Heart left ventricle (tissue), 16 donors: ENCODE measurements around the gene MADCAM1. TPM values are rescaled to one million over a fixed set of nuclear protein-coding genes. Genes with fewer than 3 reads are reported as not detected.
A peak's percentile ranks its signal among the peaks of the same experiment; 100 is the strongest.

Source experiments
- ATAC-seq, 4 donors: fragments of 200-7000 bp; cut with Tn5 transposase; one replicate each; pipeline ENCODE4 v1.9.1; 2020 to 2022; ENCODE audit warnings: moderate library complexity in 4 of 4, mild to moderate bottlenecking in 3 of 4, moderate number of reproducible peaks in 1 of 4
- DNase-seq, 5 donors: peaks; one replicate each; pipeline ENCODE4 v3.0.0-alpha.2; 2020
- H3K27ac ChIP-seq, 12 donors: fragments of 200-600 bp; sonication (generic) in 4 of 12; one replicate each; pipeline versions ENCODE4 v1.5.0 to v1.8.0; 2016 to 2022; ENCODE audit warnings: mild to moderate bottlenecking in 2 of 12
- H3K27me3 ChIP-seq, 9 donors: fragments of 200-600 bp; sonication (generic) in 2 of 9; one replicate each; pipeline versions ENCODE4 v1.5.1 to v1.8.0; 2016 to 2022; ENCODE audit warnings: mild to moderate bottlenecking in 3 of 9
- H3K36me3 ChIP-seq, 9 donors: fragments of 200-600 bp; sonication (generic) in 2 of 9; one replicate each; pipeline versions ENCODE4 v1.5.0 to v1.8.0; 2018 to 2022; ENCODE audit warnings: mild to moderate bottlenecking in 2 of 9
- H3K4me1 ChIP-seq, 12 donors: fragments of 200-600 bp; sonication (generic) in 4 of 12; one replicate each; pipeline versions ENCODE4 v1.5.0 to v1.8.0; 2016 to 2022; ENCODE audit warnings: mild to moderate bottlenecking in 3 of 12
- H3K4me3 ChIP-seq, 12 donors: fragments of 200-600 bp; sonication (generic) in 4 of 12; one replicate each; pipeline versions ENCODE4 v1.5.0 to v1.8.0; 2017 to 2022; ENCODE audit warnings: mild to moderate bottlenecking in 9 of 12, moderate library complexity in 4 of 12
- H3K9me3 ChIP-seq, 12 donors: fragments of 200-600 bp; sonication (generic) in 4 of 12; one replicate each; pipeline versions ENCODE4 v1.5.0 to v1.8.0; 2016 to 2022; ENCODE audit warnings: mild to moderate bottlenecking in 1 of 12
- POLR2A ChIP-seq, 2 donors: fragments of 450-650 bp; IDR thresholded peaks; one replicate each; pipeline ENCODE4 v1.6.1; 2017; ENCODE audit warnings: antibody characterized with exemption in 2 of 2, mild to moderate bottlenecking in 2 of 2, moderate library complexity in 2 of 2
- WGBS, 4 donors: extraction: QIAGEN DNeasy Blood & Tissue Kit in 2 of 4; methylation state at CpG; one replicate each; pipeline versions ENCODE4 v1.1.5 to v1.1.7; 2013 to 2018; 5-methylcytosine and 5-hydroxymethylcytosine counted together
- intact Hi-C, 10 donors: fragments of 100-400 bp; cut with DNase I; formaldehyde crosslinking; loops; one replicate each; pipeline versions ENCODE4 v1.11.1 to v1.14.2; 2022
- polyA plus RNA-seq, 2 donors: library from polyadenylated mRNA; stranded (reverse); fragments of 200-250 nt; gene quantifications; one replicate each; pipeline ENCODE4 v1.2.3, GENCODE V29; 2013
- total RNA-seq, 9 donors: library from RNA; depleted of rRNA in 2 of 9; stranded (reverse); fragments of >200 nt in 2 of 9; fragmentation: NEBNext Ultra II Directional in 3 of 9; extraction: Animal tissue kit (Norgen Biotek cat#: 25700) in 3 of 9; gene quantifications; one replicate each; pipeline versions ENCODE4 v1.1.0 to v1.2.4, GENCODE V29; 2016 to 2023
- TF ChIP-seq, protein P1 (sequence below), 12 donors: fragments of 200-600 bp; sonication (generic) in 4 of 12; IDR thresholded peaks; one replicate each; pipeline versions ENCODE4 v1.5.0 to v1.8.0; 2018 to 2022; ENCODE audit warnings: antibody characterized with exemption in 12 of 12, mild to moderate bottlenecking in 5 of 12
- donor health status: ischemic (EF 13 %, LVEDD 7.1; RV severe dilation, severe dysfunction).
- donor health status: healthy with polysubstance abuse.
- donor health status: DM: no; HTN: yes; CAD: no.
- donor health status: DM: no; HTN: no; CAD: no.
- donor health status: ischemic (EF 25% LVEDD 6.9; RV normal size, moderate dysfunction).
- donor health status: ischemic (EF 25% LVEDD 5.7; RV mildly dilated, moderate dysfunction).
- donor health status: healthy.
- donor health status: DM: yes; HTN: yes; CAD: no.
- donor health status: ischemic (EF 35%, LVEDD 5.7; RV mildly dilated, moderate dysfunction).
- donor health status: nonischemic (EF 11% LVEDD 7.7; RV severe dilation, severe dysfunction).
- donor health status: DM: yes; HTN: yes; CAD: no.
- donor health status: PGD.
- donor health status: ischemic (EF 29% LVEDD 5.4; RV normal size, mild dysfunction).
- donor health status: nonischemic (EF 23%, LVEDD 6.1; RV moderate dilation, normal function).

Gene MADCAM1
- total and polyA plus RNA-seq, 11 donors: 0.04 to 0.61 (median 0.36) TPM; not detected in 1

DNA sequence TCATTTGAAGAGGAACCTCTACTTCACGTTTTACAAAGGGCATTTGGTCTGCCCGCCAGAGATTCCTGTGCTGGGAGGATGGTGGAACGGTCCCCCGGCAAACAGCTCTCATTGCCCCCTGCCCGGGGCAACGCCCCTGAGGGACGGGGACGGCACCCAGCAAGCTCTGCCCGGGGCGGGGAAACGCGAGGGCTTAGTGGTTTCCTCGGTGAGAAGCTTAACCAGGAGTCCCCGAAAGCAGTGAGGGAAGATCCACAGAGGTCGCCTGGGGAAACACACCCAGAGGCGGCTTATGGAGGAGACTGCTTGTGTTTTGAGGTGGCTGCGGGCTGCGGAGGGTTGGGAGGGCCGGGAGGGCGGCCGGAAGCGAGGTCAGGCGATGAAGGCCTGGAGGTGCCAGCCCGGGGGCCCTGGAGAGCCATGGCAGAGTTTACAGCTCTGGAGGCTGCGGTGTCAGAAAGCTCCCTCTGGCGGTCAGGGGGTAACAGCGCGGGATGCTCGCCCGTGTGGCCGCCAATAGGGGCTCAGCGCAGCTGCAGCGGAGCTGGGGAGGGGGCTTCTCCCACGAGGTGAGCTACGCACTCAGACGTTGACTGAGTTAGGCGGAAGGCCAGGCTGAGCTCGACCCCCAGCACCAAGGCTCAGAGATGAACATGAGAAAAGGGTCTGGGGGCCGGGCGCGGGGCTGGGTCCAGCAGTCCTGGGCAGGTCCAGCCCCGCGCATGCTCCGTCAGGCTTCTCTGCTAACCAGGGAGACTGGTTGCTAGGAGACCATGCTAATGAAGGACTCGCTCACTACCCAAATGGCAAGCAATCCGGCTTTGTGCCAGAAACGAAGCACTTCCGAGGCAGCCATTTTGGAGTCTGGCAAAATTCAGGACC lies 10.4 kb downstream of the MADCAM1 start:
- intact Hi-C loops: loop anchor here in 1 of 10 donors (2.0 kb wide), 1 partner anchor 18 kb away; no protein-coding TSS in a partner anchor
- TF ChIP-seq, protein P1, sequence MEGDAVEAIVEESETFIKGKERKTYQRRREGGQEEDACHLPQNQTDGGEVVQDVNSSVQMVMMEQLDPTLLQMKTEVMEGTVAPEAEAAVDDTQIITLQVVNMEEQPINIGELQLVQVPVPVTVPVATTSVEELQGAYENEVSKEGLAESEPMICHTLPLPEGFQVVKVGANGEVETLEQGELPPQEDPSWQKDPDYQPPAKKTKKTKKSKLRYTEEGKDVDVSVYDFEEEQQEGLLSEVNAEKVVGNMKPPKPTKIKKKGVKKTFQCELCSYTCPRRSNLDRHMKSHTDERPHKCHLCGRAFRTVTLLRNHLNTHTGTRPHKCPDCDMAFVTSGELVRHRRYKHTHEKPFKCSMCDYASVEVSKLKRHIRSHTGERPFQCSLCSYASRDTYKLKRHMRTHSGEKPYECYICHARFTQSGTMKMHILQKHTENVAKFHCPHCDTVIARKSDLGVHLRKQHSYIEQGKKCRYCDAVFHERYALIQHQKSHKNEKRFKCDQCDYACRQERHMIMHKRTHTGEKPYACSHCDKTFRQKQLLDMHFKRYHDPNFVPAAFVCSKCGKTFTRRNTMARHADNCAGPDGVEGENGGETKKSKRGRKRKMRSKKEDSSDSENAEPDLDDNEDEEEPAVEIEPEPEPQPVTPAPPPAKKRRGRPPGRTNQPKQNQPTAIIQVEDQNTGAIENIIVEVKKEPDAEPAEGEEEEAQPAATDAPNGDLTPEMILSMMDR (IDR thresholded peaks at IDR 0.05): peak; percentile 89 to 100 (median 96)
- peak in 1 of 2 donors; percentile 31 for TF ChIP-seq POLR2A (IDR thresholded peaks at IDR 0.05)
- Histone ChIP-seq H3K27ac (peak overlapping the region; percentile 83 to 99 (median 94)), H3K4me1 (peaks cover 6 to 39% (median 26%) of the 10 kb centered on the region in 12 donors), H3K4me3 (peak overlapping the region; percentile 70 to 100 (median 90)), H3K27me3 (no peaks in the 10 kb centered on the region), H3K9me3 (no peaks in the 10 kb centered on the region), H3K36me3 (peaks cover 0 to 10% (median 8%) of the 10 kb centered on the region in 9 donors)
- ATAC-seq (peak; percentile 89 to 93 (median 91)), DNase-seq (peak; percentile 97 to 99 (median 99))
- WGBS, 4 donors: 5 to 8% (median 6%) methylated on average over 34 to 48 of the region's 48 CpGs

- WGBS, 4 donors: 0 to 5% (median 1%) methylated on average over 15 to 81 of the region's 81 CpGs
- peak; percentile 78 to 95 (median 81) for DNase-seq
- peak; percentile 90 to 95 (median 92) for ATAC-seq
- peaks cover 6 to 45% (median 26%) of the 10 kb centered on the region in 12 donors for H3K4me1 ChIP-seq
- no peaks in the 10 kb centered on the region for H3K9me3 ChIP-seq
- peak within 1 kb of the TSS; percentile 83 to 99 (median 94) for H3K27ac ChIP-seq
- TF ChIP-seq POLR2A (IDR thresholded peaks at IDR 0.05): peak in 1 of 2 donors; percentile 33
- TF ChIP-seq, protein P1 (IDR thresholded peaks at IDR 0.05): no peak
- intact Hi-C loops: loop anchor here in 1 of 10 donors (2.0 kb wide), 1 partner anchor 19 kb away; no protein-coding TSS in a partner anchor
- H3K36me3 ChIP-seq: peaks cover 0 to 10% (median 8%) of the 10 kb centered on the region in 9 donors
- peak within 1 kb of the TSS; percentile 70 to 100 (median 90) for H3K4me3 ChIP-seq
- no peaks in the 10 kb centered on the region for H3K27me3 ChIP-seq
Observed at GRCh38 chr19:507286-508203, 11.3 kb downstream of the MADCAM1 start, which contains the start of gene TPGS1. Gene TPGS1 (plus strand): TSS chr19:507497. CDS start chr19:507507, 10 bp downstream.

- H3K4me1 ChIP-seq: peaks cover 6 to 51% (median 26%) of the 10 kb centered on the region in 12 donors
- no peaks in the 10 kb centered on the region for H3K27me3 ChIP-seq
- DNase-seq (peak in 1 of 5 donors; percentile 32), ATAC-seq (no peak)
- 60 to 74% (median 65%) methylated on average over 29 to 32 of the region's 32 CpGs for WGBS, 4 donors
- H3K36me3 ChIP-seq: peaks cover 0 to 10% (median 8%) of the 10 kb centered on the region in 9 donors
- H3K4me3 ChIP-seq: peak overlapping the region; percentile 70 to 100 (median 90)
- peak overlapping the region in 4 of 12 donors; percentile 91 to 99 (median 94) for H3K27ac ChIP-seq
- no peaks in the 10 kb centered on the region for H3K9me3 ChIP-seq
- intact Hi-C loops: no loop called here
- no peak for TF ChIP-seq POLR2A (IDR thresholded peaks at IDR 0.05)
- TF ChIP-seq, protein P1 (IDR thresholded peaks at IDR 0.05): no peak
Observed at GRCh38 chr19:508204-509150, 12.2 kb downstream of the MADCAM1 start.
